Skeletal muscle satellite cell (primary cell): ENCODE measurements around the gene MPP1.
A peak's percentile ranks its signal among the peaks of the same experiment; 100 is the strongest.

Experiments used
- H3K27me3 ChIP-seq: 2 replicates; pipeline ENCODE4 v1.7.0; 2013; ENCODE audit warnings: low read length; ENCODE audit not compliant: control insufficient read depth, insufficient read depth
- H3K36me3 ChIP-seq: 2 replicates; pipeline ENCODE4 v1.7.0; 2013; ENCODE audit warnings: mild to moderate bottlenecking, control low read depth, low read length; ENCODE audit not compliant: insufficient read depth
- H3K4me1 ChIP-seq: 2 replicates; pipeline ENCODE4 v1.7.0; 2013; ENCODE audit warnings: low read length; ENCODE audit not compliant: control insufficient read depth, insufficient read depth
- H3K4me2 ChIP-seq: 2 replicates; pipeline ENCODE4 v1.7.0; 2013; ENCODE audit warnings: mild to moderate bottlenecking, low read length
- H3K4me3 ChIP-seq: 2 replicates; pipeline ENCODE4 v1.7.0; 2013; ENCODE audit warnings: low read length
- H3K9ac ChIP-seq: 2 replicates; pipeline ENCODE4 v1.7.0; 2013; ENCODE audit warnings: mild to moderate bottlenecking, low read depth, low read length, moderate library complexity
- H3K9me3 ChIP-seq: replicated peaks from 2 replicates; pipeline ENCODE4 v1.7.0; 2013; ENCODE audit warnings: mild to moderate bottlenecking, control low read depth, low read length

Gene MPP1

GRCh38 chrX:154809939-154810665, 4.8 kb upstream of the MPP1 start:
- H3K9ac ChIP-seq, result no peak overlapping the region
- no peaks in the 10 kb centered on the region for H3K9me3 ChIP-seq
- peaks cover 4% of the 10 kb centered on the region for H3K4me1 ChIP-seq
- no peaks in the 10 kb centered on the region for H3K36me3 ChIP-seq
- H3K4me3 ChIP-seq, result no peak overlapping the region
- H3K4me2 ChIP-seq, result no peak overlapping the region
- no peaks in the 10 kb centered on the region for H3K27me3 ChIP-seq

GRCh38 chrX:154806837-154807501, 1.7 kb upstream of the MPP1 start:
- no peak overlapping the region for H3K9ac ChIP-seq
- H3K9me3 ChIP-seq, result no peaks in the 10 kb centered on the region

DNA sequence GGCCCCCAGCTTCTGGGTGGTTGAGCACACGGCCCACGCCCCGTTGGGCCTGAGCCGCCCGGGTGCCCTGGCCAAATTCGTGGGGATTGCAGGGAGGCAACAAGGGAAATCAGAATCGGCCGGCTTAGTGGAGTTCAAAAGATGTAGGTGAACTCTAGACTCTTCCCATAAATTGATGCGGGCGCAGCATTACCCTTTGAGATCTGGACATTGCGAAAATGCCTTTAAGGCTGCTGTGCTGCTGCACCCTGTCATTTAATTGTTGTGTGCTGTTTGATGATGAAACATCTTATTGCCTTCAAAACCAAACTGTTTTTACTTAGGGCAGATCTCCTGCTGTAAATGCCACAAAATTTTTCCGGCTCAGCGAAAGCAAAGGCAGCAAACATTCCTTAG, 409 bp upstream of the MPP1 start:
- Histone ChIP-seq H3K27me3 (no peaks in the 10 kb centered on the region), H3K9me3 (no peaks in the 10 kb centered on the region), H3K4me1 (peaks cover 9% of the 10 kb centered on the region), H3K4me3 (peak overlapping the region; percentile 91), H3K9ac (peak overlapping the region; percentile 73), H3K36me3 (no peaks in the 10 kb centered on the region), H3K4me2 (peak overlapping the region; percentile 94)

More at GRCh38 chrX:154806837-154807501, 1.7 kb upstream of the MPP1 start:
- H3K4me3 ChIP-seq, result no peak overlapping the region
- H3K27me3 ChIP-seq, result no peaks in the 10 kb centered on the region
- H3K36me3 ChIP-seq, result no peaks in the 10 kb centered on the region
- H3K4me2 ChIP-seq, result no peak overlapping the region
- H3K4me1 ChIP-seq, result peaks cover 9% of the 10 kb centered on the region

DNA sequence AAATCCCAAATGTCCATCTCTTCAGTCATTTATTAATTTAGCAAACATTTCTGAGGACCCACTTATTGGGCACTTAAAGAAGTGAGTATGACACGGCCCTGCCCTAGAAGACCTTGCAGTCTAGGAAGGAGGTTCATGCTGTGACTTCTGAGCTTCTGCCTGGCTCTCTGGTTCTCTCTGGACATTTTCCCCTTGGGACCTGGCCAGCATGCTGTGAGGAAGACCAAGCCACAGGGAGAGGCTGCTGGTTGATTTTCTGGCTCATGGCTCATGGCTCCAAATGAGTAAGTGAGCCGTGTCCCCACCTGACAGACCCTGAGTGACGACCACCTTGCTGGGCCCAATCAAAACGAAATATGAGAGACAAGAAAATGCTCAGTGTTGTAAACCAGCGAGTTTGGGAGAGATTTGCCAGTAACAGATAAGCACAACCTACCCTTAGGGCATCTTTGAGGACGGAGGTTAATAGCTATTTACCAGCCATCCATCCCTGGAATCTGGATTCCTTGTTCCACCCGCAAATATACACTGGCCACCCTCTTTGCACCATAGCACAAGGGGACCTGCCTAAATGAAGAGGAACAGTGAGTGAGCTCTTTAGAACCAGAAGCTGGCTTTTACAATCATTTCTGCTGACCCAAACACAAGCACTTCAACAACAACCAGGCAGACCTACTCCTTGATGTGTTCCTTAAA, 876 bp downstream of the MPP1 start:
- no peaks in the 10 kb centered on the region for H3K27me3 ChIP-seq
- H3K9me3 ChIP-seq, result no peaks in the 10 kb centered on the region
- peak overlapping the region; percentile 73 for H3K9ac ChIP-seq
- peak overlapping the region; percentile 91 for H3K4me3 ChIP-seq
- H3K36me3 ChIP-seq, result no peaks in the 10 kb centered on the region
- H3K4me2 ChIP-seq, result peak overlapping the region; percentile 94
- peaks cover 19% of the 10 kb centered on the region for H3K4me1 ChIP-seq

DNA sequence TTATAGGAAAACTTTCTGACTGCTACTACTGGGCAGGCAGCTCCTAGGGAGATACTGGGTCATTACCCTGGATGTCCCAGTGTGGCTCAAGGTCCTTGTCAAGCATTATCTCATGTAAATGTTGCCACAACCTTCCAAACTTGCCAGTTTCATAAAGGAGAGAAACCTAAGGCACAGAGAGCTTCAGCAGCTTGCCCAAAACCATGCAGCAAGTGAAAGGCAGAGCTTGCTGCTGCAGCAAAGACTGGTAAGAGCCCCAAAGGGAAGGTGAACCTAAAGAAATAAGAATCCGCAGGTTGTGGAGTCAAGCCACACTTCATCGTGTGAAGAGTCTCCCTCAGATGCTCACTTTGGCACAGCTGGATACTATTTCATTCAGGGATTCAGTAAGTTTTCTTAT, 2.3 kb downstream of the MPP1 start:
- no peaks in the 10 kb centered on the region for H3K36me3 ChIP-seq
- no peaks in the 10 kb centered on the region for H3K9me3 ChIP-seq
- peaks cover 26% of the 10 kb centered on the region for H3K4me1 ChIP-seq
- no peaks in the 10 kb centered on the region for H3K27me3 ChIP-seq
- H3K4me2 ChIP-seq, result no peak overlapping the region
- H3K9ac ChIP-seq, result no peak overlapping the region
- no peak overlapping the region for H3K4me3 ChIP-seq

- no peak overlapping the region for H3K4me2 ChIP-seq
- no peaks in the 10 kb centered on the region for H3K27me3 ChIP-seq
- H3K4me1 ChIP-seq, result peaks cover 23% of the 10 kb centered on the region
- no peak overlapping the region for H3K9ac ChIP-seq
- no peak overlapping the region for H3K4me3 ChIP-seq
- H3K36me3 ChIP-seq, result no peaks in the 10 kb centered on the region
- H3K9me3 ChIP-seq, result no peaks in the 10 kb centered on the region
Measured at GRCh38 chrX:154800478-154801210, 4.6 kb downstream of the MPP1 start.

DNA sequence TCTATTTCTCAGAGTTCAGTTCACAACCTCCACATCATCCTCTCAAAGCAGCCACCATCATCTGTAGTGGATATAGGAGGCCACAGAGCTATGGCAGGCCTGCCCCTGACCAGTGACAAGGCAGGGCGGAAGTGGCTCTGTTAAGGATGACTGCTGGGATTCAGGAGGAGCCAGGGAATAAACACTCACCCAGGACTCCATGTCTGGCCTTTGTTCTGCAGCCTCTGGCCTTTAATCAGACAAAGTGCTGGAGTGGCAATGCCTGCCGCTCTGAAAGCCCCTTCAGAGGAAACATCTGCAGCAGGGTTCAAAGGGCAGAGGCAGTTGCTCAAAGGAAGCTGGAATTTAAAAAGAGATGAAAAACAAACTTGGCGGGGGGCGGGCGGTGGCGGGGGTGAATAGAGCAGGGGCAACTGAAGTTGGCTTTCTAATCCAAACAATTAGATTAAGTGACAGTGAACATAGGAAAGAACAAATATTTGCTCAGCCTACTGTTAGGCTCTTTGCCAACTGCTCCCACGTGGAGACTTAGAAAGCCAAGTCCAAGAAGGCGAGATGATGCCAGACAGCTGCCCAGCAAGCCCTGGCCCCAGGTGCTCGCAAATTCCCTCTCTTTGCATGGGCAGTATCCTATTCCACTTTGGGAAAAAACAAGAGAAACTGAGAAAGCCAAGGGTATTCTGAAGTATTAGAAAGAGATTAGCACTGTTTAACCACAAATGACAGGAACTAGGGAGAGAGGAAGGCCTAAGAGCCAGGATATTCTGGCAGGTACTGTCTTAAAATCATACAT, 5.5 kb downstream of the MPP1 start:
- H3K9me3 ChIP-seq, result no peaks in the 10 kb centered on the region
- H3K4me3 ChIP-seq, result no peak overlapping the region
- no peaks in the 10 kb centered on the region for H3K36me3 ChIP-seq
- H3K4me2 ChIP-seq, result peak overlapping the region; percentile 47
- no peak overlapping the region for H3K9ac ChIP-seq
- no peaks in the 10 kb centered on the region for H3K27me3 ChIP-seq
- H3K4me1 ChIP-seq, result peaks cover 23% of the 10 kb centered on the region

DNA sequence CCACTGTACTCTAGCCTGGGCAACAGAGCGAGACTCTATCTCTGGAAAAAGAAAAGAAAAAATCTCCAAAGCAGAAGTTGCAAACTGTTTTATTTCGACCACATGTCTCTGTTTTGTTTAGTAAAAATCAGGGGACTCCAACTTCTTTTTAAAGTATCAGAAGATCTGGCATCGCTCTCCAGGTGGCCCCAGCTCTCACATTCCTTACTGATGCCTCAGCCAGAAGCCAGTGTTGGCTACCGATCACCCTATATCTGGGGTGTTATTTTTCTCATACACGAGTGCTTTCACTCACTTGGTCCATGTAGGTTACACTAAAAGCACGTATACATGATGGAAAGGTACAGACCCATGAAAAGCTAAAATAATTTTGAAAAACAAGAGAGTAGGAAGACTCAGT, 8.3 kb downstream of the MPP1 start:
- Histone ChIP-seq H3K4me2 (no peak overlapping the region), H3K9me3 (no peaks in the 10 kb centered on the region), H3K4me1 (peaks cover 18% of the 10 kb centered on the region), H3K9ac (no peak overlapping the region), H3K4me3 (no peak overlapping the region), H3K27me3 (no peaks in the 10 kb centered on the region), H3K36me3 (no peaks in the 10 kb centered on the region)

DNA sequence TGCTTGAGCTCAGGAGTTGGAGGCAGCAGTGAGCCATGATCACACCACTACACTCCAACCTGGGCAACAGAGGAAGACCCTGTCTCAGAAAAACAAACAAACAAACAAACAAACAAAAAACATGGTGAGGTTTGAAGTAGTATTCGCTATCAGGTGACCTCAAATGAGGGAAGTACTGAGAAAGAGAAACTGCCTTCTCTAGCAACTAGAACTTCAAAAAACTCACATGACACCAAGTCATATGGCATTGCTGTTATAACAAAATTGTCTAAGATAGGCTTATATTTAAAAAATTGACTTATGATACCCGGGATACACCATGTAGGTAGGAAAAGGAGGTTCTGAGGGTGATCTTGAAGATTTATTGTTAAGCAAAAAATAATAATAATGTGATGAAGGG, 10.3 kb downstream of the MPP1 start:
- no peaks in the 10 kb centered on the region for H3K9me3 ChIP-seq
- H3K4me1 ChIP-seq, result peaks cover 13% of the 10 kb centered on the region
- no peaks in the 10 kb centered on the region for H3K27me3 ChIP-seq
- no peaks in the 10 kb centered on the region for H3K36me3 ChIP-seq
- H3K9ac ChIP-seq, result no peak overlapping the region
- H3K4me2 ChIP-seq, result no peak overlapping the region
- H3K4me3 ChIP-seq, result no peak overlapping the region

GRCh38 chrX:154793084-154793795, 12.0 kb downstream of the MPP1 start:
- H3K9me3 ChIP-seq, result no peaks in the 10 kb centered on the region
- H3K4me3 ChIP-seq, result no peak overlapping the region

More at GRCh38 chrX:154793084-154793795, 12.0 kb downstream of the MPP1 start:
- Histone ChIP-seq H3K36me3 (no peaks in the 10 kb centered on the region), H3K9ac (no peak overlapping the region), H3K4me1 (no peaks in the 10 kb centered on the region), H3K27me3 (no peaks in the 10 kb centered on the region), H3K4me2 (no peak overlapping the region)
